ENCODE data around the gene GFRA1.

The GFRA1 gene

GRCh38 chr10:116270771-116271592, 2.0 kb downstream of the GFRA1 start:
- no CpG with 5 or more reads among the region's 73 CpGs for WGBS, 2 donors (ENCODE audit: extremely low coverage in 2 of 2, insufficient read length in 2 of 2, insufficient replicate concordance in 1 of 2)

GRCh38 chr10:116270126-116270770, 2.8 kb downstream of the GFRA1 start:
- Histone ChIP-seq H2BK120ac (ENCODE audit: low read depth, low read length) (no peak overlapping the region), H2BK15ac (ENCODE audit: low read length) (no peak overlapping the region), H2BK12ac (ENCODE audit: low read length) (no peak overlapping the region), H3K18ac (ENCODE audit: low read length) (peak overlapping the region; percentile 39), H2AK5ac (ENCODE audit: low read depth, low read length) (no peak overlapping the region), H3K36me3 (replicated peaks in 1 of 2; ENCODE audit: control insufficient read depth in 2 of 2, insufficient read depth in 2 of 2, low read length in 2 of 2) (peaks cover 0 to 56% of the 10 kb centered on the region in 2 donors), H4K8ac (ENCODE audit: low read depth, low read length) (no peak overlapping the region), H3K4ac (ENCODE audit: low read length) (no peak overlapping the region), H3K79me1 (ENCODE audit: low read depth, low read length) (no peaks in the 10 kb centered on the region), H2BK5ac (ENCODE audit: low read length) (no peak overlapping the region), H3K27me3 (ENCODE audit: control insufficient read depth in 3 of 3, insufficient read depth in 3 of 3, low read depth in 1 of 3, low read length in 3 of 3) (peaks cover 0 to 55% (median 8%) of the 10 kb centered on the region in 3 experiments), H3K23ac (ENCODE audit: low read depth, low read length, poor library complexity) (peak overlapping the region; percentile 75), H3K14ac (ENCODE audit: low read length) (no peak overlapping the region), H3K9ac (ENCODE audit: low read depth, low read length, poor library complexity) (no peak overlapping the region), H3K4me1 (ENCODE audit: control insufficient read depth in 2 of 2, insufficient read depth in 1 of 2, low read depth in 1 of 2, low read length in 2 of 2) (peaks cover 9 to 13% of the 10 kb centered on the region in 2 donors), H3K9me3 (replicated peaks in 1 of 2; ENCODE audit: control insufficient read depth in 2 of 2, insufficient read depth in 1 of 2, low read depth in 1 of 2, low read length in 2 of 2) (peaks cover 0 to 11% of the 10 kb centered on the region in 2 donors), H3K27ac (replicated peaks; ENCODE audit: low read length) (no peak overlapping the region), H2AFZ (ENCODE audit: low read length) (no peak overlapping the region), H4K91ac (ENCODE audit: low read depth, low read length, poor library complexity) (no peak overlapping the region), H3K4me2 (ENCODE audit: insufficient read depth, low read length, poor library complexity, severe bottlenecking) (no peak overlapping the region), H3K4me3 (ENCODE audit: low read length in 2 of 2) (peak overlapping the region in 1 of 2 donors; percentile 88)
- WGBS, 2 donors (ENCODE audit: extremely low coverage in 2 of 2, insufficient read length in 2 of 2, insufficient replicate concordance in 1 of 2) = no CpG with 5 or more reads among the region's 9 CpGs
- no peak for DNase-seq (ENCODE audit: low spot score)

More at GRCh38 chr10:116270771-116271592, 2.0 kb downstream of the GFRA1 start:
- H2BK120ac ChIP-seq (ENCODE audit: low read depth, low read length) = no peak overlapping the region
- peak overlapping the region; percentile 75 for H3K23ac ChIP-seq (ENCODE audit: low read depth, low read length, poor library complexity)
- peak overlapping the region; percentile 83 to 88 for H3K4me3 ChIP-seq (ENCODE audit: low read length in 2 of 2)
- H3K79me1 ChIP-seq (ENCODE audit: low read depth, low read length) = no peaks in the 10 kb centered on the region
- H2AFZ ChIP-seq (ENCODE audit: low read length) = peak overlapping the region; percentile 96
- no peak overlapping the region for H4K91ac ChIP-seq (ENCODE audit: low read depth, low read length, poor library complexity)
- H3K4me2 ChIP-seq (ENCODE audit: insufficient read depth, low read length, poor library complexity, severe bottlenecking) = peak overlapping the region; percentile 100
- no peak overlapping the region for H2BK12ac ChIP-seq (ENCODE audit: low read length)
- no peak overlapping the region for H2BK5ac ChIP-seq (ENCODE audit: low read length)
- peak overlapping the region; percentile 89 for H3K9ac ChIP-seq (ENCODE audit: low read depth, low read length, poor library complexity)
- peak overlapping the region; percentile 86 for H3K18ac ChIP-seq (ENCODE audit: low read length)
- H3K4me1 ChIP-seq (ENCODE audit: control insufficient read depth in 2 of 2, insufficient read depth in 1 of 2, low read depth in 1 of 2, low read length in 2 of 2) = peaks cover 9 to 12% of the 10 kb centered on the region in 2 donors
- H3K4ac ChIP-seq (ENCODE audit: low read length) = no peak overlapping the region
- no peak overlapping the region for H4K8ac ChIP-seq (ENCODE audit: low read depth, low read length)
- H2AK5ac ChIP-seq (ENCODE audit: low read depth, low read length) = no peak overlapping the region
- no peak overlapping the region for H3K14ac ChIP-seq (ENCODE audit: low read length)
- no peak overlapping the region for H3K27ac ChIP-seq (replicated peaks; ENCODE audit: low read length)
- no peak overlapping the region for H2BK15ac ChIP-seq (ENCODE audit: low read length)
- peaks cover 0 to 49% of the 10 kb centered on the region in 2 donors for H3K36me3 ChIP-seq (replicated peaks in 1 of 2; ENCODE audit: control insufficient read depth in 2 of 2, insufficient read depth in 2 of 2, low read length in 2 of 2)
- H3K27me3 ChIP-seq (ENCODE audit: control insufficient read depth in 3 of 3, insufficient read depth in 3 of 3, low read depth in 1 of 3, low read length in 3 of 3) = peaks cover 0 to 57% (median 8%) of the 10 kb centered on the region in 3 experiments
- peaks cover 0 to 7% of the 10 kb centered on the region in 2 donors for H3K9me3 ChIP-seq (replicated peaks in 1 of 2; ENCODE audit: control insufficient read depth in 2 of 2, insufficient read depth in 1 of 2, low read depth in 1 of 2, low read length in 2 of 2)
- DNase-seq (ENCODE audit: low spot score) = peak; percentile 40

GRCh38 chr10:116269619-116270018, 3.4 kb downstream of the GFRA1 start:
- Histone ChIP-seq H3K14ac (ENCODE audit: low read length) (no peak overlapping the region), H2AFZ (ENCODE audit: low read length) (no peak overlapping the region), H3K4me1 (ENCODE audit: control insufficient read depth in 2 of 2, insufficient read depth in 1 of 2, low read depth in 1 of 2, low read length in 2 of 2) (peaks cover 8 to 13% of the 10 kb centered on the region in 2 donors), H4K91ac (ENCODE audit: low read depth, low read length, poor library complexity) (no peak overlapping the region), H2BK120ac (ENCODE audit: low read depth, low read length) (no peak overlapping the region), H2AK5ac (ENCODE audit: low read depth, low read length) (no peak overlapping the region), H3K4me3 (ENCODE audit: low read length in 2 of 2) (no peak overlapping the region), H2BK5ac (ENCODE audit: low read length) (no peak overlapping the region), H3K4ac (ENCODE audit: low read length) (no peak overlapping the region), H4K8ac (ENCODE audit: low read depth, low read length) (no peak overlapping the region), H3K79me1 (ENCODE audit: low read depth, low read length) (no peaks in the 10 kb centered on the region), H2BK12ac (ENCODE audit: low read length) (no peak overlapping the region), H3K27me3 (ENCODE audit: control insufficient read depth in 3 of 3, insufficient read depth in 3 of 3, low read depth in 1 of 3, low read length in 3 of 3) (peaks cover 0 to 51% (median 8%) of the 10 kb centered on the region in 3 experiments), H2BK15ac (ENCODE audit: low read length) (no peak overlapping the region), H3K9me3 (replicated peaks in 1 of 2; ENCODE audit: control insufficient read depth in 2 of 2, insufficient read depth in 1 of 2, low read depth in 1 of 2, low read length in 2 of 2) (peaks cover 0 to 11% of the 10 kb centered on the region in 2 donors), H3K36me3 (replicated peaks in 1 of 2; ENCODE audit: control insufficient read depth in 2 of 2, insufficient read depth in 2 of 2, low read length in 2 of 2) (peaks cover 0 to 63% of the 10 kb centered on the region in 2 donors), H3K4me2 (ENCODE audit: insufficient read depth, low read length, poor library complexity, severe bottlenecking) (no peak overlapping the region), H3K27ac (replicated peaks; ENCODE audit: low read length) (no peak overlapping the region), H3K9ac (ENCODE audit: low read depth, low read length, poor library complexity) (no peak overlapping the region), H3K23ac (ENCODE audit: low read depth, low read length, poor library complexity) (no peak overlapping the region), H3K18ac (ENCODE audit: low read length) (no peak overlapping the region)
- DNase-seq (ENCODE audit: low spot score) = no peak
- no CpG with 5 or more reads among the region's 6 CpGs for WGBS, 2 donors (ENCODE audit: extremely low coverage in 2 of 2, insufficient read length in 2 of 2, insufficient replicate concordance in 1 of 2)

GRCh38 chr10:116268976-116269375, 4.0 kb downstream of the GFRA1 start:
- Histone ChIP-seq H3K23ac (ENCODE audit: low read depth, low read length, poor library complexity) (no peak overlapping the region), H2BK120ac (ENCODE audit: low read depth, low read length) (no peak overlapping the region), H3K9ac (ENCODE audit: low read depth, low read length, poor library complexity) (no peak overlapping the region), H3K14ac (ENCODE audit: low read length) (no peak overlapping the region), H2BK15ac (ENCODE audit: low read length) (no peak overlapping the region), H3K36me3 (replicated peaks in 1 of 2; ENCODE audit: control insufficient read depth in 2 of 2, insufficient read depth in 2 of 2, low read length in 2 of 2) (peaks cover 0 to 69% of the 10 kb centered on the region in 2 donors), H4K91ac (ENCODE audit: low read depth, low read length, poor library complexity) (no peak overlapping the region), H2BK5ac (ENCODE audit: low read length) (no peak overlapping the region), H3K9me3 (replicated peaks in 1 of 2; ENCODE audit: control insufficient read depth in 2 of 2, insufficient read depth in 1 of 2, low read depth in 1 of 2, low read length in 2 of 2) (peaks cover 0 to 11% of the 10 kb centered on the region in 2 donors), H3K27ac (replicated peaks; ENCODE audit: low read length) (no peak overlapping the region), H2AK5ac (ENCODE audit: low read depth, low read length) (no peak overlapping the region), H3K4me3 (ENCODE audit: low read length in 2 of 2) (no peak overlapping the region), H3K79me1 (ENCODE audit: low read depth, low read length) (no peaks in the 10 kb centered on the region), H3K18ac (ENCODE audit: low read length) (no peak overlapping the region), H3K4me2 (ENCODE audit: insufficient read depth, low read length, poor library complexity, severe bottlenecking) (no peak overlapping the region), H2BK12ac (ENCODE audit: low read length) (no peak overlapping the region), H3K27me3 (ENCODE audit: control insufficient read depth in 3 of 3, insufficient read depth in 3 of 3, low read depth in 1 of 3, low read length in 3 of 3) (peaks cover 0 to 44% (median 8%) of the 10 kb centered on the region in 3 experiments), H2AFZ (ENCODE audit: low read length) (no peak overlapping the region), H3K4me1 (ENCODE audit: control insufficient read depth in 2 of 2, insufficient read depth in 1 of 2, low read depth in 1 of 2, low read length in 2 of 2) (peaks cover 6 to 13% of the 10 kb centered on the region in 2 donors), H3K4ac (ENCODE audit: low read length) (no peak overlapping the region), H4K8ac (ENCODE audit: low read depth, low read length) (no peak overlapping the region)
- no peak for DNase-seq (ENCODE audit: low spot score)
- 100% methylated on average over 1 of the region's 3 CpGs; no CpG with 5 or more reads in 1 of the 2 donors for WGBS, 2 donors (ENCODE audit: extremely low coverage in 2 of 2, insufficient read length in 2 of 2, insufficient replicate concordance in 1 of 2)
